ENCODE results near the gene YTHDF1. TPM values are rescaled to one million over a fixed set of nuclear protein-coding genes. Genes with fewer than 3 reads are reported as not detected.
"Not testable (repeated sequence)": the region's sequence is repeated elsewhere in the genome, so short reads cannot be mapped to it uniquely, and the experiment has no call there.

YTHDF1 gene
- total RNA-seq, 2 donors from 2014 or later: 64.9 to 73.2 TPM

- H3K27ac ChIP-seq (ENCODE audit: low read depth, low read length): no peak overlapping the region
- H3K4me3 Mint-ChIP-seq: no peak overlapping the region
- H3K36me3 ChIP-seq (ENCODE audit: control insufficient read depth, insufficient read depth, low read length): no peaks in the 10 kb centered on the region
- DNase-seq: no peak
- no peaks in the 10 kb centered on the region for H3K9me3 ChIP-seq (ENCODE audit: control insufficient read depth, low read length)
- no peaks in the 10 kb centered on the region for H3K4me1 ChIP-seq (ENCODE audit: control insufficient read depth, insufficient read depth, low read length)
- WGBS, 2 experiments (ENCODE audit: insufficient coverage in 1 of 2, insufficient read length in 1 of 2): 92 to 93% methylated on average over 14 of the region's 14 CpGs
- no peaks in the 10 kb centered on the region for H3K36me3 Mint-ChIP-seq (ENCODE audit: low read depth)
- no peak overlapping the region for H3K4me3 ChIP-seq (ENCODE audit: low read length)
- no peaks in the 10 kb centered on the region for H3K27me3 ChIP-seq (ENCODE audit: control insufficient read depth, insufficient read depth, low read length, poor library complexity, severe bottlenecking)
- H3K27me3 Mint-ChIP-seq (ENCODE audit: insufficient read depth): peaks cover 3% of the 10 kb centered on the region
- no peaks in the 10 kb centered on the region for H3K4me1 Mint-ChIP-seq
- H3K27ac Mint-ChIP-seq: no peak overlapping the region
- H3K9ac ChIP-seq (ENCODE audit: extremely low read depth, low read length, poor library complexity, severe bottlenecking): no peak overlapping the region
- H3K9me3 Mint-ChIP-seq: no peaks in the 10 kb centered on the region
- TF ChIP-seq CTCF (conservative IDR thresholded peaks at IDR 0.05): no peak
Measured at GRCh38 chr20:63158845-63159244, 57.1 kb downstream of the YTHDF1 start.

- no peak overlapping the region for H3K9ac ChIP-seq (ENCODE audit: extremely low read depth, low read length, poor library complexity, severe bottlenecking)
- H3K27me3 Mint-ChIP-seq (ENCODE audit: insufficient read depth): peaks cover 3% of the 10 kb centered on the region
Measured at GRCh38 chr20:63158352-63158751, 57.6 kb downstream of the YTHDF1 start.

GRCh38 chr20:63157431-63157830 is 58.5 kb downstream of the YTHDF1 start:
- H3K27me3 ChIP-seq (ENCODE audit: control insufficient read depth, insufficient read depth, low read length, poor library complexity, severe bottlenecking); H3K4me3 ChIP-seq (ENCODE audit: low read length); H3K4me1 ChIP-seq (ENCODE audit: control insufficient read depth, insufficient read depth, low read length); H3K9me3 ChIP-seq (ENCODE audit: control insufficient read depth, low read length); DNase-seq; H3K27ac ChIP-seq (ENCODE audit: low read depth, low read length); H3K4me3 Mint-ChIP-seq; H3K36me3 ChIP-seq (ENCODE audit: control insufficient read depth, insufficient read depth, low read length); H3K9ac ChIP-seq (ENCODE audit: extremely low read depth, low read length, poor library complexity, severe bottlenecking); H3K36me3 Mint-ChIP-seq (ENCODE audit: low read depth); H3K27me3 Mint-ChIP-seq (ENCODE audit: insufficient read depth); H3K9me3 Mint-ChIP-seq; H3K4me1 Mint-ChIP-seq; H3K27ac Mint-ChIP-seq: not testable (repeated sequence)
- WGBS, 2 experiments (ENCODE audit: insufficient coverage in 1 of 2, insufficient read length in 1 of 2): 84 to 87% methylated on average over 9 to 13 of the region's 13 CpGs

More at GRCh38 chr20:63158352-63158751, 57.6 kb downstream of the YTHDF1 start:
- Mint-ChIP-seq H3K4me3 (no peak overlapping the region), H3K4me1 (no peaks in the 10 kb centered on the region), H3K36me3 (ENCODE audit: low read depth) (no peaks in the 10 kb centered on the region), H3K9me3 (no peaks in the 10 kb centered on the region), H3K27ac (no peak overlapping the region)
- Histone ChIP-seq H3K36me3 (ENCODE audit: control insufficient read depth, insufficient read depth, low read length) (no peaks in the 10 kb centered on the region), H3K4me1 (ENCODE audit: control insufficient read depth, insufficient read depth, low read length) (no peaks in the 10 kb centered on the region), H3K9me3 (ENCODE audit: control insufficient read depth, low read length) (no peaks in the 10 kb centered on the region), H3K4me3 (ENCODE audit: low read length) (no peak overlapping the region), H3K27ac (ENCODE audit: low read depth, low read length) (no peak overlapping the region), H3K27me3 (ENCODE audit: control insufficient read depth, insufficient read depth, low read length, poor library complexity, severe bottlenecking) (no peaks in the 10 kb centered on the region)
- DNase-seq: no peak
- no peak for TF ChIP-seq CTCF (conservative IDR thresholded peaks at IDR 0.05)
- WGBS, 2 experiments (ENCODE audit: insufficient coverage in 1 of 2, insufficient read length in 1 of 2): 87 to 92% methylated on average over 2 of the region's 2 CpGs

GRCh38 chr20:63156221-63156671 is 59.7 kb downstream of the YTHDF1 start:
- no peak overlapping the region for H3K4me3 ChIP-seq (ENCODE audit: low read length)
- H3K9me3 Mint-ChIP-seq: no peaks in the 10 kb centered on the region
- H3K27me3 ChIP-seq (ENCODE audit: control insufficient read depth, insufficient read depth, low read length, poor library complexity, severe bottlenecking): no peaks in the 10 kb centered on the region
- no peaks in the 10 kb centered on the region for H3K4me1 Mint-ChIP-seq
- no peak overlapping the region for H3K27ac ChIP-seq (ENCODE audit: low read depth, low read length)
- H3K4me1 ChIP-seq (ENCODE audit: control insufficient read depth, insufficient read depth, low read length): no peaks in the 10 kb centered on the region
- H3K9me3 ChIP-seq (ENCODE audit: control insufficient read depth, low read length): no peaks in the 10 kb centered on the region
- WGBS, 2 experiments (ENCODE audit: insufficient coverage in 1 of 2, insufficient read length in 1 of 2): 92 to 97% methylated on average over 10 to 12 of the region's 12 CpGs
- TF ChIP-seq CTCF (conservative IDR thresholded peaks at IDR 0.05): no peak
- H3K9ac ChIP-seq (ENCODE audit: extremely low read depth, low read length, poor library complexity, severe bottlenecking): no peak overlapping the region
- no peaks in the 10 kb centered on the region for H3K36me3 Mint-ChIP-seq (ENCODE audit: low read depth)
- H3K36me3 ChIP-seq (ENCODE audit: control insufficient read depth, insufficient read depth, low read length): no peaks in the 10 kb centered on the region
- H3K27me3 Mint-ChIP-seq (ENCODE audit: insufficient read depth): no peaks in the 10 kb centered on the region
- DNase-seq: no peak
- H3K4me3 Mint-ChIP-seq: no peak overlapping the region
- no peak overlapping the region for H3K27ac Mint-ChIP-seq
